NB4 (cell line): ENCODE data around the gene CYP2A7.
"Not testable (repeated sequence)": the region's sequence is repeated elsewhere in the genome, so short reads cannot be mapped to it uniquely, and the experiment has no call there.

Experiments
- POLR2A ChIP-seq: IDR thresholded peaks from 2 replicates; pipeline ENCODE4 v1.6.1; 2011; ENCODE audit warnings: mild to moderate bottlenecking; ENCODE audit not compliant: insufficient read length; ENCODE audit errors: extremely low read depth
- TF ChIP-seq, protein P1 (sequence below): IDR thresholded peaks from one replicate; pipeline ENCODE4 v1.5.1; 2012; ENCODE audit warnings: low read depth, low read length
- TF ChIP-seq, protein P2 (sequence below): IDR thresholded peaks from 2 replicates; pipeline ENCODE4 v1.6.1; 2011; ENCODE audit warnings: low read depth, low read length

DNA sequence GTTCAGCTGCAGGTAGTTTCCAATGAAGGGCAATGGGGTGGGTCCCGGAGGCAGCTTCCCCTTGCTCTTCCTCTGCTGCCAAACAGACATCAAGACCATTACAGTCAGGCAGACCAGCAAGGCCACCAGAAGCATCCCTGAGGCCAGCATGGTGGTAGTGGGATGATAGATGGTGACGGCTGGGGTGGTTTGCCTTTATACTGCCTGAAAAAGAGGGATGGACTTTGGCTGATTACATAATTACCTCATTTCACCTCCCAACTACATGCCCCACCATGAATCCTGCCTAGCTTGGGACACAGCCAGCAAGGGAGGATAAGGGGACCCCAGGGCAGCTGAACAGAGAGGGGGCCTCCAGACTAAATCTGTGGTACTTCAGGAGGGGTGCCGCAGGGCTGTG lies 31.8 kb downstream of the CYP2A7 start, which contains the start of gene CYP2A6:
- TF ChIP-seq, protein P1, sequence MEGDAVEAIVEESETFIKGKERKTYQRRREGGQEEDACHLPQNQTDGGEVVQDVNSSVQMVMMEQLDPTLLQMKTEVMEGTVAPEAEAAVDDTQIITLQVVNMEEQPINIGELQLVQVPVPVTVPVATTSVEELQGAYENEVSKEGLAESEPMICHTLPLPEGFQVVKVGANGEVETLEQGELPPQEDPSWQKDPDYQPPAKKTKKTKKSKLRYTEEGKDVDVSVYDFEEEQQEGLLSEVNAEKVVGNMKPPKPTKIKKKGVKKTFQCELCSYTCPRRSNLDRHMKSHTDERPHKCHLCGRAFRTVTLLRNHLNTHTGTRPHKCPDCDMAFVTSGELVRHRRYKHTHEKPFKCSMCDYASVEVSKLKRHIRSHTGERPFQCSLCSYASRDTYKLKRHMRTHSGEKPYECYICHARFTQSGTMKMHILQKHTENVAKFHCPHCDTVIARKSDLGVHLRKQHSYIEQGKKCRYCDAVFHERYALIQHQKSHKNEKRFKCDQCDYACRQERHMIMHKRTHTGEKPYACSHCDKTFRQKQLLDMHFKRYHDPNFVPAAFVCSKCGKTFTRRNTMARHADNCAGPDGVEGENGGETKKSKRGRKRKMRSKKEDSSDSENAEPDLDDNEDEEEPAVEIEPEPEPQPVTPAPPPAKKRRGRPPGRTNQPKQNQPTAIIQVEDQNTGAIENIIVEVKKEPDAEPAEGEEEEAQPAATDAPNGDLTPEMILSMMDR: not testable (repeated sequence)
- not testable (repeated sequence) for TF ChIP-seq POLR2A
- TF ChIP-seq, protein P2, sequence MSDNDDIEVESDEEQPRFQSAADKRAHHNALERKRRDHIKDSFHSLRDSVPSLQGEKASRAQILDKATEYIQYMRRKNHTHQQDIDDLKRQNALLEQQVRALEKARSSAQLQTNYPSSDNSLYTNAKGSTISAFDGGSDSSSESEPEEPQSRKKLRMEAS: not testable (repeated sequence)
